H9 (cell line): Measurements from ENCODE around the gene CD2AP. TPM values are rescaled to one million over a fixed set of nuclear protein-coding genes. Genes with fewer than 3 reads are reported as not detected.

Experiments used
- DNase-seq: peaks from one replicate; pipeline ENCODE4 v3.0.0-alpha.2; 2017
- H2AFZ ChIP-seq: one replicate; pipeline ENCODE4 v1.6.1; 2013; ENCODE audit warnings: mild to moderate bottlenecking, low read length, control low read depth, moderate library complexity
- H2AK5ac ChIP-seq: 2 replicates; pipeline ENCODE4 v1.6.1; 2013; ENCODE audit warnings: low read length, control low read depth, mixed read lengths; ENCODE audit not compliant: insufficient read length
- H2BK120ac ChIP-seq: one replicate; pipeline ENCODE4 v1.6.1; 2013; ENCODE audit warnings: low read depth, mild to moderate bottlenecking, low read length, control low read depth, inconsistent platforms; ENCODE audit not compliant: poor library complexity, severe bottlenecking
- H2BK12ac ChIP-seq: 2 replicates; pipeline ENCODE4 v1.6.1; 2013; ENCODE audit warnings: low read length, control low read depth, mixed read lengths, low read depth; ENCODE audit not compliant: insufficient read length
- H2BK15ac ChIP-seq: 2 replicates; pipeline ENCODE4 v1.6.1; 2013; ENCODE audit warnings: low read depth, low read length, control low read depth
- H2BK20ac ChIP-seq: one replicate; pipeline ENCODE4 v1.6.1; 2013; ENCODE audit warnings: low read depth, mild to moderate bottlenecking, low read length, control low read depth, inconsistent platforms; ENCODE audit not compliant: poor library complexity, severe bottlenecking
- H2BK5ac ChIP-seq: 2 replicates; pipeline ENCODE4 v1.6.1; 2013; ENCODE audit warnings: low read length, control low read depth, mixed read lengths; ENCODE audit not compliant: insufficient read length
- H3K14ac ChIP-seq: 2 replicates; pipeline ENCODE4 v1.6.1; 2013; ENCODE audit warnings: low read length, control low read depth; ENCODE audit not compliant: insufficient read depth
- H3K18ac ChIP-seq: 2 replicates; pipeline ENCODE4 v1.6.1; 2013; ENCODE audit warnings: low read depth, mild to moderate bottlenecking, mixed read lengths, low read length, control low read depth; ENCODE audit not compliant: insufficient read length
- H3K23ac ChIP-seq: 2 replicates; pipeline ENCODE4 v1.6.1; 2013; ENCODE audit warnings: low read length, control low read depth, mixed read lengths, low read depth; ENCODE audit not compliant: insufficient read length
- H3K23me2 ChIP-seq: 2 replicates; pipeline ENCODE4 v1.6.1; 2013; ENCODE audit warnings: low read depth, mild to moderate bottlenecking, mixed read lengths, low read length, control low read depth; ENCODE audit not compliant: insufficient read length, poor library complexity, severe bottlenecking
- H3K27ac ChIP-seq: 2 replicates; pipeline ENCODE4 v1.5.1; 2013; ENCODE audit warnings: low read length, control low read depth, mixed read lengths, low read depth; ENCODE audit not compliant: insufficient read length
- H3K27me3 ChIP-seq: 2 replicates; pipeline ENCODE4 v1.6.1; 2013; ENCODE audit warnings: low read length, control low read depth, inconsistent platforms; ENCODE audit not compliant: insufficient read depth
- H3K4ac ChIP-seq: 2 replicates; pipeline ENCODE4 v1.6.1; 2013; ENCODE audit warnings: low read depth, mild to moderate bottlenecking, control low read depth, inconsistent platforms, low read length, moderate library complexity
- H3K4me1 ChIP-seq: 2 replicates; pipeline ENCODE4 v1.6.1; 2013; ENCODE audit warnings: low read length, control low read depth, inconsistent platforms; ENCODE audit not compliant: insufficient read depth
- H3K4me2 ChIP-seq: 2 replicates; pipeline ENCODE4 v1.6.1; 2013; ENCODE audit warnings: low read length, control low read depth, mixed read lengths; ENCODE audit not compliant: insufficient read length, insufficient read depth
- H3K56ac ChIP-seq: 2 replicates; pipeline ENCODE4 v1.6.1; 2013; ENCODE audit warnings: low read depth, mild to moderate bottlenecking, mixed read lengths, low read length, control low read depth; ENCODE audit not compliant: insufficient read length
- H3K79me1 ChIP-seq: 2 replicates; pipeline ENCODE4 v1.6.1; 2013; ENCODE audit warnings: low read depth, mild to moderate bottlenecking, moderate library complexity, low read length, control low read depth, inconsistent platforms; ENCODE audit not compliant: insufficient read depth, poor library complexity, severe bottlenecking
- H3K79me2 ChIP-seq: 2 replicates; pipeline ENCODE4 v1.6.1; 2013; ENCODE audit warnings: low read length, control low read depth, inconsistent platforms; ENCODE audit not compliant: insufficient read depth
- H3K9ac ChIP-seq: 2 replicates; pipeline ENCODE4 v1.6.1; 2013; ENCODE audit warnings: low read length, control low read depth, mixed read lengths; ENCODE audit not compliant: insufficient read length; ENCODE audit errors: extremely low read depth
- H3K9me3 ChIP-seq: one replicate; pipeline ENCODE4 v1.6.1; 2013; ENCODE audit warnings: low read depth, low read length, inconsistent platforms; ENCODE audit not compliant: control insufficient read depth
- H3T11ph ChIP-seq: one replicate; pipeline ENCODE4 v1.6.1; 2013; ENCODE audit warnings: mild to moderate bottlenecking, low read length, control low read depth, inconsistent platforms
- H4K20me1 ChIP-seq: one replicate; pipeline ENCODE4 v1.6.1; 2013; ENCODE audit not compliant: control insufficient read depth, insufficient read length, insufficient read depth
- H4K5ac ChIP-seq: 2 replicates; pipeline ENCODE4 v1.6.1; 2013; ENCODE audit warnings: low read depth, mild to moderate bottlenecking, mixed read lengths, low read length, control low read depth; ENCODE audit not compliant: insufficient read length
- H4K8ac ChIP-seq: replicated peaks from 2 replicates; pipeline ENCODE4 v1.6.1; 2013; ENCODE audit warnings: low read length, control low read depth, mixed read lengths, low read depth; ENCODE audit not compliant: insufficient read length
- H4K91ac ChIP-seq: 2 replicates; pipeline ENCODE4 v1.6.1; 2013; ENCODE audit warnings: low read depth, mild to moderate bottlenecking, moderate library complexity, mixed read lengths, low read length, control low read depth; ENCODE audit not compliant: insufficient read length
- H3K27ac Mint-ChIP-seq, 3 experiments: 2 replicates in 2 of 3; 3 replicates in 1 of 3; pipeline ENCODE4 v1.8.0; 2020 to 2021; ENCODE audit warnings: mixed read lengths in 3 of 3, mild to moderate bottlenecking in 1 of 3, moderate library complexity in 1 of 3
- H3K27me3 Mint-ChIP-seq: 2 replicates; pipeline ENCODE4 v1.8.0; 2021; ENCODE audit warnings: low read depth, mild to moderate bottlenecking, moderate library complexity, mixed read lengths
- H3K36me3 Mint-ChIP-seq, 3 experiments: 2 replicates in 2 of 3; 3 replicates in 1 of 3; pipeline ENCODE4 v1.8.0; 2020 to 2021; ENCODE audit warnings: low read depth in 3 of 3, mixed read lengths in 3 of 3; ENCODE audit not compliant: insufficient read depth in 1 of 3
- H3K4me1 Mint-ChIP-seq, 2 experiments: 2 replicates each; pipeline ENCODE4 v1.8.0; 2020; ENCODE audit warnings: mixed read lengths in 2 of 2
- H3K4me3 Mint-ChIP-seq, 2 experiments: 2 replicates in 1 of 2; 3 replicates in 1 of 2; pipeline ENCODE4 v1.8.0; 2020 to 2021; ENCODE audit warnings: mild to moderate bottlenecking in 2 of 2, mixed read lengths in 2 of 2, moderate library complexity in 1 of 2
- H3K9me3 Mint-ChIP-seq, 2 experiments: 2 replicates in 1 of 2; 3 replicates in 1 of 2; pipeline ENCODE4 v1.8.0; 2020; ENCODE audit warnings: mild to moderate bottlenecking in 2 of 2, mixed read lengths in 2 of 2, moderate library complexity in 1 of 2
- CTCF ChIP-seq: fragments of 200-600 bp; sonication (generic); conservative IDR thresholded peaks from 3 replicates; pipeline ENCODE4 v1.8.0; 2021; ENCODE audit warnings: antibody characterized with exemption, mild to moderate bottlenecking
- WGBS: extraction: QIAGEN DNeasy Blood & Tissue Kit; methylation state at CpG from one replicate; pipeline ENCODE4 v1.1.7; 2013; ENCODE audit warnings: missing lambda C conversion rate, low lambda C conversion rate, mixed read lengths; ENCODE audit not compliant: insufficient read length; ENCODE audit errors: extremely low coverage; 5-methylcytosine and 5-hydroxymethylcytosine counted together
- total RNA-seq: library from RNA; stranded (reverse); gene quantifications from 2 replicates; pipeline ENCODE4 v1.2.1, GENCODE V29; 2021

Gene CD2AP
- total RNA-seq, 1 experiment from 2014 or later, result 50.1 TPM

GRCh38 chr6:47485083-47485482 is 7.5 kb downstream of the CD2AP start:
- H3K4me3 Mint-ChIP-seq, result no peak overlapping the region
- Histone ChIP-seq H3K56ac (no peak overlapping the region), H3K4me2 (no peak overlapping the region), H3K79me1 (no peaks in the 10 kb centered on the region), H3K23me2 (no peaks in the 10 kb centered on the region), H3K9me3 (no peaks in the 10 kb centered on the region), H2BK120ac (no peak overlapping the region), H3K27me3 (no peaks in the 10 kb centered on the region), H3K18ac (no peak overlapping the region), H3K79me2 (peaks cover 61% of the 10 kb centered on the region; the same call in 1 of the 2 replicates), H3K14ac (no peak overlapping the region), H2BK15ac (no peak overlapping the region), H2BK5ac (no peak overlapping the region), H4K5ac (no peak overlapping the region), H2BK12ac (no peak overlapping the region), H3K9ac (no peak overlapping the region), H3K27ac (no peak overlapping the region), H4K20me1 (no peaks in the 10 kb centered on the region), H3T11ph (no peak overlapping the region), H3K4me1 (no peaks in the 10 kb centered on the region; the same call in 1 of the 2 replicates), H4K91ac (no peak overlapping the region), H3K23ac (no peak overlapping the region), H2AFZ (no peak overlapping the region), H3K4ac (no peak overlapping the region), H2BK20ac (no peak overlapping the region), H2AK5ac (no peak overlapping the region), H4K8ac (no peak overlapping the region)
- peaks cover 50 to 52% of the 10 kb centered on the region in 2 experiments for H3K4me1 Mint-ChIP-seq
- H3K27me3 Mint-ChIP-seq, result no peaks in the 10 kb centered on the region
- TF ChIP-seq CTCF, result no peak
- no peak overlapping the region for H3K27ac Mint-ChIP-seq
- no CpG with 5 or more reads among the region's 2 CpGs for WGBS
- DNase-seq, result no peak
- H3K9me3 Mint-ChIP-seq, result no peaks in the 10 kb centered on the region
- peaks cover 0 to 6% (median 0%) of the 10 kb centered on the region in 3 experiments; a peak in 3 of 7 replicates for H3K36me3 Mint-ChIP-seq
